ENCODE data around the gene TMEM151B. TPM values are rescaled to one million over a fixed set of nuclear protein-coding genes. Genes with fewer than 3 reads are reported as not detected.

Gene TMEM151B
- total and polyA plus RNA-seq, 2 of the 13 experiments (the other 11 are each of a cell fraction or from before 2014, with no cell fraction given), result not detected

DNA sequence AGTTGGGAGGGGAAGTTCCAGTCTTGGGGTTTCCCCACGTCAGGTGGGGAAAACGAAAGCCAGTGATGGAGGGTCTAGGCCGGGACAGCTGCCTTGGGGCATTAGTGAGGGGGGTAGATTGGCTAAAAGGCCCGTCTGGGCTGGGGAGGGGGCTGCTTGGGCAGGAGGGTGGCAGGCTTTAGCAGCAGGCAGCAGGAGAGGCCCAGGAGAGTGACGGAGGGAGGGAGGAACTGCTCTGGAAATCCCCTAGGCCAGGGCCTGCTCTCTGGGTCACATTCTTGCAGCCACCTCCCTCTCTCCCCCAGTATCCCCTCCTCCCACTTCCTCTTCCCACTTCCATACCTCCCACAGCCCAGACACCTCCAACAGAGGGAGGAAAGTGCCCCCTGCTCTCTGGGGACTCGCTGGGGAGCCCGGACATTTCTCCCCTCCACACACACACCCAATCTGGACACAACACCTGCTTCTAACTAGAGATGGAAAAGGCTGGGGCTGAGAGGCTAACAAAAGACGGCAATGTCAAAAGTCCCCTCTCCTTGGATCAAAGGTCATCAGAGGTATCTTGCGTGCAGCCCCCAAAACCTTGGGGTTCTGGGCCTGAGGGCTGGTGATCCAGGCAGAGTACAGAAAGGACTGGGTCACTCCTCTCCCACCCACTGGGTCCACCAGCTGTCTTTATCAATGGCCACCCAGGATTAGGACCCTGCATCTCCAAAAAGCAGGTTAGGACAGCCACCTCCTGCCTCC lies 6.7 kb upstream of the TMEM151B start (continued):
- TF ChIP-seq SAFB2 (CRISPR knock-in tag; IDR thresholded peaks at IDR 0.05; ENCODE audit: borderline replicate concordance, low read depth) (0 out of 2 replicates have a peak, but pooled peaks have one; percentile 32), RXRB (CRISPR knock-in tag; IDR thresholded peaks at IDR 0.05; ENCODE audit: borderline replicate concordance) (peak; percentile 15; the same call in 1 of the 2 replicates), JUN (CRISPR knock-in tag; IDR thresholded peaks at IDR 0.05) (no peak), SMAD9 (CRISPR knock-in tag; IDR thresholded peaks at IDR 0.05) (0 out of 2 replicates have a peak, but pooled peaks have one; percentile 66), ZBTB7A (CRISPR knock-in tag; IDR thresholded peaks at IDR 0.05) (no peak), ZNF724P (CRISPR knock-in tag; IDR thresholded peaks at IDR 0.05; ENCODE audit: borderline replicate concordance) (0 out of 2 replicates have a peak, but pooled peaks have one; percentile 11), ZNF24 (IDR thresholded peaks at IDR 0.05) (no peak), ZNF678 (CRISPR knock-in tag; IDR thresholded peaks at IDR 0.05) (no peak), ETV6 (CRISPR knock-in tag; conservative IDR thresholded peaks at IDR 0.05) (peak; percentile 72; the same call in 1 of the 2 replicates), ZFP82 (CRISPR knock-in tag; IDR thresholded peaks at IDR 0.05; ENCODE audit: borderline replicate concordance) (no peak), ZNF619 (CRISPR knock-in tag; IDR thresholded peaks at IDR 0.05) (no peak), ZNF780A (CRISPR knock-in tag; IDR thresholded peaks at IDR 0.05) (no peak), MED13 (CRISPR knock-in tag; IDR thresholded peaks at IDR 0.05) (no peak), LCORL (IDR thresholded peaks at IDR 0.05) (no peak), LCORL (CRISPR knock-in tag; IDR thresholded peaks at IDR 0.05) (peak; percentile 39; the same call in 1 of the 2 replicates), ZNF136 (CRISPR knock-in tag; IDR thresholded peaks at IDR 0.05; ENCODE audit: low read depth) (no peak), PTBP1 (IDR thresholded peaks at IDR 0.05; ENCODE audit: low read depth, low read length, poor library complexity, severe bottlenecking) (no peak), ZNF563 (CRISPR knock-in tag; IDR thresholded peaks at IDR 0.05) (no peak), CENPX (CRISPR knock-in tag; IDR thresholded peaks at IDR 0.05) (no peak), ATAD3A (CRISPR knock-in tag; IDR thresholded peaks at IDR 0.05) (no peak), FOXP1 (IDR thresholded peaks at IDR 0.05) (no peak), FOXP1 (CRISPR knock-in tag; IDR thresholded peaks at IDR 0.05) (no peak)
- TF ChIP-seq, protein P1, sequence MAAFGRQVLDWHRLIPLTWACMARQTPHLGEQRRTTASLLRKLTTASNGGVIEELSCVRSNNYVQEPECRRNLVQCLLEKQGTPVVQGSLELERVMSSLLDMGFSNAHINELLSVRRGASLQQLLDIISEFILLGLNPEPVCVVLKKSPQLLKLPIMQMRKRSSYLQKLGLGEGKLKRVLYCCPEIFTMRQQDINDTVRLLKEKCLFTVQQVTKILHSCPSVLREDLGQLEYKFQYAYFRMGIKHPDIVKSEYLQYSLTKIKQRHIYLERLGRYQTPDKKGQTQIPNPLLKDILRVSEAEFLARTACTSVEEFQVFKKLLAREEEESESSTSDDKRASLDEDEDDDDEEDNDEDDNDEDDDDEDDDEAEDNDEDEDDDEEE (CRISPR knock-in tag; IDR thresholded peaks at IDR 0.05), result peak; percentile 18; the same call in 1 of the 2 replicates
- TF ChIP-seq, protein P2, sequence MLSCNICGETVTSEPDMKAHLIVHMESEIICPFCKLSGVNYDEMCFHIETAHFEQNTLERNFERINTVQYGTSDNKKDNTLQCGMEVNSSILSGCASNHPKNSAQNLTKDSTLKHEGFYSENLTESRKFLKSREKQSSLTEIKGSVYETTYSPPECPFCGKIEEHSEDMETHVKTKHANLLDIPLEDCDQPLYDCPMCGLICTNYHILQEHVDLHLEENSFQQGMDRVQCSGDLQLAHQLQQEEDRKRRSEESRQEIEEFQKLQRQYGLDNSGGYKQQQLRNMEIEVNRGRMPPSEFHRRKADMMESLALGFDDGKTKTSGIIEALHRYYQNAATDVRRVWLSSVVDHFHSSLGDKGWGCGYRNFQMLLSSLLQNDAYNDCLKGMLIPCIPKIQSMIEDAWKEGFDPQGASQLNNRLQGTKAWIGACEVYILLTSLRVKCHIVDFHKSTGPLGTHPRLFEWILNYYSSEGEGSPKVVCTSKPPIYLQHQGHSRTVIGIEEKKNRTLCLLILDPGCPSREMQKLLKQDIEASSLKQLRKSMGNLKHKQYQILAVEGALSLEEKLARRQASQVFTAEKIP (CRISPR knock-in tag; IDR thresholded peaks at IDR 0.05; ENCODE audit: borderline replicate concordance), result no peak
- TF ChIP-seq, protein P3, sequence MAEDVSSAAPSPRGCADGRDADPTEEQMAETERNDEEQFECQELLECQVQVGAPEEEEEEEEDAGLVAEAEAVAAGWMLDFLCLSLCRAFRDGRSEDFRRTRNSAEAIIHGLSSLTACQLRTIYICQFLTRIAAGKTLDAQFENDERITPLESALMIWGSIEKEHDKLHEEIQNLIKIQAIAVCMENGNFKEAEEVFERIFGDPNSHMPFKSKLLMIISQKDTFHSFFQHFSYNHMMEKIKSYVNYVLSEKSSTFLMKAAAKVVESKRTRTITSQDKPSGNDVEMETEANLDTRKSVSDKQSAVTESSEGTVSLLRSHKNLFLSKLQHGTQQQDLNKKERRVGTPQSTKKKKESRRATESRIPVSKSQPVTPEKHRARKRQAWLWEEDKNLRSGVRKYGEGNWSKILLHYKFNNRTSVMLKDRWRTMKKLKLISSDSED (CRISPR knock-in tag; IDR thresholded peaks at IDR 0.05), result no peak
- TF ChIP-seq, protein P4, sequence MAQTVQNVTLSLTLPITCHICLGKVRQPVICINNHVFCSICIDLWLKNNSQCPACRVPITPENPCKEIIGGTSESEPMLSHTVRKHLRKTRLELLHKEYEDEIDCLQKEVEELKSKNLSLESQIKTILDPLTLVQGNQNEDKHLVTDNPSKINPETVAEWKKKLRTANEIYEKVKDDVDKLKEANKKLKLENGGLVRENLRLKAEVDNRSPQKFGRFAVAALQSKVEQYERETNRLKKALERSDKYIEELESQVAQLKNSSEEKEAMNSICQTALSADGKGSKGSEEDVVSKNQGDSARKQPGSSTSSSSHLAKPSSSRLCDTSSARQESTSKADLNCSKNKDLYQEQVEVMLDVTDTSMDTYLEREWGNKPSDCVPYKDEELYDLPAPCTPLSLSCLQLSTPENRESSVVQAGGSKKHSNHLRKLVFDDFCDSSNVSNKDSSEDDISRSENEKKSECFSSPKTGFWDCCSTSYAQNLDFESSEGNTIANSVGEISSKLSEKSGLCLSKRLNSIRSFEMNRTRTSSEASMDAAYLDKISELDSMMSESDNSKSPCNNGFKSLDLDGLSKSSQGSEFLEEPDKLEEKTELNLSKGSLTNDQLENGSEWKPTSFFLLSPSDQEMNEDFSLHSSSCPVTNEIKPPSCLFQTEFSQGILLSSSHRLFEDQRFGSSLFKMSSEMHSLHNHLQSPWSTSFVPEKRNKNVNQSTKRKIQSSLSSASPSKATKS (CRISPR knock-in tag; IDR thresholded peaks at IDR 0.05), result no peak

Measured in HepG2 (cell line).